GM03348 (cell line): ENCODE measurements around the gene PDE6G.
"Not testable (repeated sequence)": the region's sequence is repeated elsewhere in the genome, so short reads cannot be mapped to it uniquely, and the experiment has no call there.

ENCODE experiments used
- DNase-seq: peaks from one replicate; pipeline ENCODE4 v3.0.0; 2012; ENCODE audit warnings: low spot score

PDE6G gene

GRCh38 chr17:81687770-81688541 lies 31.6 kb upstream of the PDE6G start:
- DNase-seq, result no peak

- DNase-seq, result no peak
Measured at GRCh38 chr17:81686614-81687013, 30.3 kb upstream of the PDE6G start.

DNA sequence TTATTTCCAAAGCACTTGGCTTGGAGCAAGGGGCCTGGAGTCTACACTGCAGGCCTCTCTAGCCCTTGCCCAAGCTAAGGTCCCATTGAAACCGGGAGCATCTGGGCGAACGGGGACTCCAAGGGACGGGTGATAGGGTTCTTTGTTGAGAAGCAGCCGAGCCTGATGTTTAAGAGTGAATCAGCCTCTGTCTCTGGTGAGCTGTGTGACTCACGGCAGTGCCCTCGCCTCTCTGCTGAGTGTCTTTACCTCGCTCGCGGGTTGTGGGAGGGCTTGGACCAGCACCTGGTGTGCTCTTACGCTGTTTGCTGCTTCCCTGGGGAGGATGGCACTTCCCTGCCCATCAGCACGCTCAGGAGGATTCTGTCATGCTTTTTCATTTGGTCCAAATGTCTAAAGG lies 28.8 kb upstream of the PDE6G start:
- peak; percentile 59 for DNase-seq

- DNase-seq, result no peak
Measured at GRCh38 chr17:81684442-81684911, 28.1 kb upstream of the PDE6G start.

DNA sequence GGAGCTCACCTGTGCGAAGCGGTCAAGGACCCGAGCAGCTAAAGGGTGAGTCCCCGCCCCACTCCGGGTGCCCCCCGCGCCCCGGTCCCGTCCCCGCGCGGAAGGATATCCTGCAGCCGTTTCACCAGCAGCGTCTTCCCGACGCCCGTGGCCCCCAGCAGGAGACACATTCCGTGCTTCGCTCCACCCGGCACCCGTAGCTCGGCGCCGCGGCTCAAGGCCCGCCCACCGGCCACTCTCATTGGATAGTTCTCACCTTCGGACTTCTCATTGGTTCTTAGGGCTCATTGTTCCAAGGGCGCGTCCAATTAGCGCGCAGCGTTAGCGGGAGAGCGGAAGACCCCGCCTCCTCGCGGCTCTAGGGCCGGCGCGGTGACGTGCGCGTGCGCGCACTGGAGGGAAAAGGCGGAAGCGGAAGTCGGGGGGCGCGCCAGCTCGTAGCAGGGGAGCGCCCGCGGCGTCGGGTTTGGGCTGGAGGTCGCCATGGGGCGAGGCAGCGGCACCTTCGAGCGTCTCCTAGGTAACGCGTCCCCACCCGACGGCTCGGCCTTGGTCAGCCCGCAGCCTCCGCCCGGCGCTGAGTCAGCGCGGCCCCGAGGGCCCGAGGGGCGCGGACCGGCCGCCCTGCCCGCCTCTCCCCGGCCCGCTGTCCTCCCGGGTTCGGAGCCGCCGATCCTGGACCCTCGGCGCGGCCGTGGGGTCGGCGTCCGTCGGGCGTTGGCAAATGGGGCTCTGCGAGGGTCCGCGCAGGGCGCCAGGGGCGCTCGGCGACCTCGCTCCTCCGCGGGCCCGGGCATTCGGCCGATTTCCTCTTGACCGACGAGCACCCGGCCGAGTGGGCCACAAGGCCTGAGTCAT lies 27.5 kb upstream of the PDE6G start, which contains the start of the genes ARL16 and HGS:
Gene ARL16, minus strand, starts transcription at position 214 of the 858 bp plus-strand sequence. Its CDS starts 44 bp downstream, at position 170.
Gene HGS, plus strand, starts transcription at position 428 of the 858 bp plus-strand sequence. Its CDS starts 56 bp downstream, at position 484.
- DNase-seq, result peak; percentile 100

- peak; percentile 38 for DNase-seq
Measured at GRCh38 chr17:81683208-81683583, 26.9 kb upstream of the PDE6G start.

- no peak for DNase-seq
Measured at GRCh38 chr17:81682565-81683207, 26.3 kb upstream of the PDE6G start.

- DNase-seq, result no peak
Measured at GRCh38 chr17:81681672-81682071, 25.3 kb upstream of the PDE6G start.

GRCh38 chr17:81680150-81680549 lies 23.8 kb upstream of the PDE6G start:
- DNase-seq, result no peak

DNA sequence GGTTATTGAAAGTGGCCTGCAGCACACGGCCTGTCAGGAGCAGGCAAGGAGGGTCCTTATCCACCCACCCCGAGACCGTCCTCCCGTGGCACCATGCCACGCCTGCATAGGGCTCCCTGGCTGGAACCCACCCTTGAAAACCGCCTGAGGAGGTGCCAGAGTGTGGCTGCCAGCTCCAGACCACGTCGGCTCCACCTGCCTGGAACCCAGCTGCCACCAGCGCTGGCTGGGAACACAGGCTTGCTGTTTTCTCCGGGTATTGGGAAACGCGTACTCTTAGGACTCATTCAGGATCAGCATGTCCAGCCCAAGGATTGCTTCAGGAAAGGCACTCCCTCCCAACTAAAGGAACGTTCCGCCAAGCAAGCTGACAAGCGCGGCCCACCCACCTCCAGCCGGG lies 20.6 kb upstream of the PDE6G start:
- no peak for DNase-seq

- DNase-seq, result not testable (repeated sequence)
Measured at GRCh38 chr17:81675515-81676221, 19.3 kb upstream of the PDE6G start.

DNA sequence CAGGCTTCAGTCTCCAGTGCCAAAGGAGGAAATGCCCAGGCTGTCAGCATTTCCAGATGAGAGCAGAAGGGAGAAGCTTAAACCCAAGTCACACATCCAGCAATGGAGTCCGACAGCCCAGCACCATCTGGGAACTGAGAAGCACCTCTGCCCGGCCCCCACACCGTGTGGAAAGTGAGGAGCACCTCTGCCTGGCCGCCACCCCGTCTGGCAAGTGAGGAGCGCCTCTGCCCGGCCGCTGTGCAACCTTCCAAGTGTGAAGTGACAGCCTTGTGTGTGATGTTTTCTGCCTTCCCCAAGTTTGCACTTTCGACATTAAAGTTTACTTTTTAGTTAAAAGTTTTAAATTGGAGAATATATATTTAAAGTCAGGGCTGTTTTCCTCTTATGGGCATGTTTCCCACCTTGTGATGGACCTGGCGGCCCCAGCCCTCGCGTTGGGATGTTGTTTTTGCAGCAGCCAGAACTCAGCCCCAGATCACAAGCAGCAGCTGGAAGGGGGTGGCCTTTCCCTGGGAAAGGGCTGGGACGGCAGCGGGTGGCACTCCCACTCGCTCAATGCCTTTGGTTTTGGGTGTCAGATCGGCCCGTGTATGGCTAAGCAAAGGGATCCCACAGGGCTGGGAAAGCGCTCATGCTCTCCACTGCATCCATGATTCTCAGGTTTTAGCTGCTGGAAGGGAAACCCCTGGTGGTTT lies 17.4 kb upstream of the PDE6G start:
- no peak for DNase-seq

DNA sequence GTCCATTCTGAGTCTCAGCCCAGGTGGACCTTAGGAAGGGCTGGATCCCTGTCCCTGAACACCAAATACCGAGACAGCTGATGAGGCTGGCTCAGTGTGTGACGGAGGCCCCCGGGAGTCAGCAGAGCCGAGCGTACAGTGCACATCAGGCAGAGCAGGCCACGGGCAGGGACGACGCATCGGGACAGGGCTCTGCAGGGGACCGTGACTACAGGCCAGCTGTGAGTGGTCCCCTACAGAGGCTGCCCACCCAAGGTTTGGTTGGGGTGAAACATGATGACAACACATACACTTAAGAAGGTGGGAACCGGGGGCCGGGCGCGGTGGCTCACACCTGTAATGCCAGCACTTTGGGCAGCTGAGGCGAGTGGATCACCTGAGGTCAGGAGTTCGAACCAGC lies 16.6 kb upstream of the PDE6G start:
- no peak for DNase-seq

DNA sequence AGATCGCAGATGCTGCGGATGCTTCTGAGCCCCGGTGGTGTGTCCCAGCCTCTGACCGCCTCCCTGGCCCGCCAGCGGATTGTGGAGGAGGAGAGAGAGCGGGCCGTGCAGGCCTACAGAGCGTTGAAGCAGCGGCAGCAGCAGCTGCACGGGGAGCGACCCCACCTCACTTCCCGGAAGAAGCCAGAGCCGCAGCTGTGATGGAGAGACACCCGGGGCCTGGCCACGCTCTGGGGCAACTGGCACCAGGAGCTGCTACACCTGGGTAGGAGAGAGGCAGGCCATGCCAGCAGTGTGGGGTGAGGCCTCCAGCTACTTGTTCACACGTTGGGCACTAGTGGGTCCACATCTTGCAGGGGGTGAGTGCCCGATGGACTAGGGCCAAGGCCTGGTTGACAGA lies 16.2 kb upstream of the PDE6G start:
- no peak for DNase-seq

DNA sequence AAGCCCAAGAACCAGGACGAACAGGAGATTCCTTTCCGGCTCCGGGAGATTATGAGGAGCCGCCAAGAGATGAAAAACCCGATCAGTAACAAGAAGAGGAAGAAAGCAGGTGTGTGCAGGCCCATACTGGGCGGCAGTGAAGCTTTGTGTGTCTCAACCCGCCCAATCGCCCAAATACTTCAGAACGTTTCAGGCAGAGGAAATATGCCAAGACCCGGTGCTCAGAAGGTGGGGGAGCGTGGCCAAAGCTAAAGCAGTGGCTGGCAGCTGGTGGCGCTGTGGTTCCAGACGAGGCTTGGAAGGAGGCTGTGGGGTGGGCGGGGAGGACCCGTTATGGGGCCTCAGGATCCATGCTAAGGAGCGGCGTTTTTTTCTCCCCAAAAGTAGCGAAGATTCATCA lies 11.4 kb upstream of the PDE6G start:
- DNase-seq, result no peak

- DNase-seq, result peak; percentile 99
Measured at GRCh38 chr17:81666342-81667191, 10.2 kb upstream of the PDE6G start, which contains the start of the genes CCDC137 and OXLD1. Gene CCDC137, plus strand, starts transcription at chr17:81666737. Its CDS starts 30 bp downstream, at chr17:81666767. Gene OXLD1, minus strand, starts transcription at chr17:81666605. Its CDS starts 28 bp downstream, at chr17:81666577.

GRCh38 chr17:81666092-81666341 lies 9.7 kb upstream of the PDE6G start:
- no peak for DNase-seq

DNA sequence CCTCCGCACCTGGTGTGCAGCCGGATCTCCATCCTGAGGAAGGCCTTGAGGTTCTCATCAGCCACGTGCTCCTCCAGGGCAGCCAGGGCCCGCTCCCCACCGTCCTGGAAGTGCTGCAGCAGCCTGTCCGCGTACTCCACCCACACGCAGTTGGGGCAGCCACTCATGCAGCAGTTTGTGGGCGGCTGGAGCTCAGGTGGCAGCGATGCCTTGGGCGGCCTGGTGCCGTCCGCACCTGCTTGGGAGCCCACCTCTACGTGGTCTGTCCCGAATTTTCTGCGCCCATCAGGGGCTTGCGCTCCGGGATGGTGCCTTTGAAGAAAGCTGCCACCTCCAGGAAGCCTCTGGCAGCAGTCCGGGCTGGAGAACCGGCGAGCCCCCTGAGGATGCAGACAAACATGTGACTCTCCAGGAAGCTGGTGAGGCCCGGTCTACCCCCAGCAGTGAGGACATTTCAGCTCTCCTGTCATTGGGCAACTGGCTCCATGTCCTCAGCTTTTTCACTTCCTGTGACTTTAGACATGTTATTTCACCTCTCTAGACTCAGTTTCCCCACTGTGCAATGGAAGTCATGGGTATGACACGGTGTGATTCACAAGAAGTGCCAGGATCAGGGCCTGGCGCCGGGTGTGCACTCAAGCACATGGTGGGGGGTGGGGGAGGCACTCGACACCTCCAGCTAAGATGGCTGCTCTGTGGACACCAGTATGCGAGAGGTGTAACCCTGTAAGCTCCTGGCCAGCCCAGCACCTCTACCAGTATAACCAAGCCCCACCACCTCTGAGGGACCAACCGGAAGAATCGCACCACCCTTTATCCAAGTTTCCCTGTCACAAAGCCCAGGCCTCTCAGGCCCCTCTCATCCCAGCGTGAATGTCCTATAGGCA lies 9.1 kb upstream of the PDE6G start:
- peak; percentile 47 for DNase-seq

DNA sequence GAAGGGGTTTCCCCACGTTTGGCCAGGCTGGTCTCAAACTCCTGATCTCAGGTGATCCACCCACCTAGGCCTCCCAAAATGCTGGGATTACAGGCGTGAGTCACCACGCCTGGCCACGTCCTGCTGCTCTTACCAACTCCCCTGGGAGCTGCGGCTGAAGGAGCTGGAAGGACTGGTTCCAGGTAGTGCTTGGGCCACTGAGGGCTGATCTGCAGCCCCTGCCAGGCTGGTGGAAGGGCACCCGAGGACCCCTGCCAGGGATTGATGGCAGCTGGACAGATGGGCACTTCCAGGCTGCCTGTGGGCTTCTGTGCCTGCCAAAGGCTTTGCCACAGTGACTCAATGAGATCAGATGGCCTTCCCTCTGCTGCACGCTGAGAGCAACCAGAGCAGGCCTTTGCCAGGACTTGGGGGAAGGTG lies 7.7 kb upstream of the PDE6G start:
- no peak for DNase-seq
